ENCODE measurements around the gene ISLR. TPM values are rescaled to one million over a fixed set of nuclear protein-coding genes. Genes with fewer than 3 reads are reported as not detected.

ISLR gene
- total and polyA plus RNA-seq, 12 donors = 8.8 to 19.7 (median 13.2) TPM

- TF ChIP-seq CTCF (IDR thresholded peaks at IDR 0.05) = no peak
- H3K4me3 ChIP-seq = no peak overlapping the region
- DNase-seq (no peak), ATAC-seq (no peak)
- WGBS, 2 donors = 64 to 65% methylated on average over 7 of the region's 7 CpGs
- no peak overlapping the region for H3K27ac ChIP-seq
- intact Hi-C loops (cut with DNase I) = no loop called here
- peaks cover 2 to 52% (median 27%) of the 10 kb centered on the region in 9 donors for H3K4me1 ChIP-seq
- no peaks in the 10 kb centered on the region for H3K36me3 ChIP-seq
- no peaks in the 10 kb centered on the region for H3K9me3 ChIP-seq
- no peaks in the 10 kb centered on the region for H3K27me3 ChIP-seq
These were observed 28.4 kb downstream of the ISLR start for GRCh38 chr15:74201710-74202420.

- H3K27ac ChIP-seq = no peak within 1 kb of the TSS
- no peak for TF ChIP-seq CTCF (IDR thresholded peaks at IDR 0.05)
- no peaks in the 10 kb centered on the region for H3K36me3 ChIP-seq
- intact Hi-C loops (cut with DNase I) = no loop called here
- no peaks in the 10 kb centered on the region for H3K27me3 ChIP-seq
- peaks cover 2 to 52% (median 27%) of the 10 kb centered on the region in 9 donors for H3K4me1 ChIP-seq
- no peak for ATAC-seq
- 78 to 83% methylated on average over 26 of the region's 26 CpGs for WGBS, 2 donors
- H3K4me3 ChIP-seq = no peak within 1 kb of the TSS
- no peaks in the 10 kb centered on the region for H3K9me3 ChIP-seq
- DNase-seq = no peak
These were observed 29.2 kb downstream of the ISLR start, which contains the start of gene STRA6 for GRCh38 chr15:74202452-74203401. STRA6 (minus strand) TSS chr15:74202787; CDS start chr15:74202267, 520 bp downstream.

- peaks cover 2 to 52% (median 27%) of the 10 kb centered on the region in 9 donors for H3K4me1 ChIP-seq
- no peaks in the 10 kb centered on the region for H3K9me3 ChIP-seq
- no peak overlapping the region for H3K4me3 ChIP-seq
- WGBS, 2 donors = 61 to 66% methylated on average over 10 of the region's 10 CpGs
- peak in 7 of 8 donors; percentile 19 to 68 (median 35) for ATAC-seq
- H3K27ac ChIP-seq = no peak overlapping the region
- intact Hi-C loops (cut with DNase I) = no loop called here
- no peak for TF ChIP-seq CTCF (IDR thresholded peaks at IDR 0.05)
- H3K36me3 ChIP-seq = no peaks in the 10 kb centered on the region
- DNase-seq = peak; percentile 24 to 40
- H3K27me3 ChIP-seq = no peaks in the 10 kb centered on the region
These were observed 30.5 kb downstream of the ISLR start for GRCh38 chr15:74203914-74204431.

- H3K27ac ChIP-seq = no peak overlapping the region
- no peaks in the 10 kb centered on the region for H3K27me3 ChIP-seq
- 78 to 79% methylated on average over 4 of the region's 4 CpGs for WGBS, 2 donors
- H3K9me3 ChIP-seq = no peaks in the 10 kb centered on the region
- intact Hi-C loops (cut with DNase I) = no loop called here
- no peak for ATAC-seq
- no peak for TF ChIP-seq CTCF (IDR thresholded peaks at IDR 0.05)
- H3K4me1 ChIP-seq = peaks cover 2 to 56% (median 24%) of the 10 kb centered on the region in 9 donors
- H3K36me3 ChIP-seq = no peaks in the 10 kb centered on the region
- no peak for DNase-seq
- no peak overlapping the region for H3K4me3 ChIP-seq
These were observed 32.1 kb downstream of the ISLR start for GRCh38 chr15:74205582-74205947.

Data from heart right ventricle (tissue), 16 donors.